Inflammatory macrophage treated with lipopolysaccharide for 1 hour (primary cell): ENCODE data around the gene CACNB4.
A peak's percentile ranks its signal among the peaks of the same experiment; 100 is the strongest.

ENCODE experiments used
- DNase-seq, 2 donors: peaks; one replicate each; pipeline ENCODE4 v3.0.0-alpha.2; 2020 to 2022

The CACNB4 gene

DNA sequence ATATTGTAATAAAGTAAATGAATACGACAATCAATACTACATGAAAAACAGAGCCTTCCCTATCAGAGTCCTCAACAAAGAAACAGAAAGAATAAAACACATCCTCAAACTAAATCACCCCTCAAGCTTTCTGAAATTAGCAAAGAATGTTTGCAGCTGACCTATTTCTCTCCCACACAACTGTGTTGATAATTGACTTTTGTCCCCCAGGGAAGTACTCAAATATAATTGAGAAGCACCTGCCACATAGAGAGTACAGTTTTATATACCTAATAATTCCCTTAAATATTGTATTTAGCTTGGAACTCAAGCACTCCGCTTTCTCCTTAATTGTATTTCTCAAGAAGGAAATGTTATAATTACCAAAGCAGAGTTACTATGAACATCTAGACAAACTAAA lies 12.6 kb downstream of the CACNB4 start:
- no peak for DNase-seq

DNA sequence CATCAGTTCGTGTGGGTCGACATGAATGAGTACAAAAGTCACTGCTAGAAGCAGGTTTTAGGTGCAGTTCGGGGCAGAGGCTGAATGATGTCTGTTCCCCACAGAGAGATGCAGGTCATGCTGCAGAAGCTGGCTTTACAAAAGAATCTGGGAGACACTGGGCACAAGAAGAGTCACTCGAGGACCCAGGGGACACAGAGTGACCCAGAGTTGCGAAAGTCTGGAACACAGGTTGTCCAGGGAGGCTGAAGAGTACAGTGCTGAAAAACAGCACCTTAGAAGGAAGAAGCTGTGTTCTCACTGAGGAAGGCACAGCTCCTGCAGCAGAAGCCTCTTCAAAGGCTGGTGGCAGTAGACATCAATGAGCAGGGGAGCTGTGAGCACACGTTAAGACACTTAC lies 14.8 kb downstream of the CACNB4 start:
- no peak for DNase-seq

DNA sequence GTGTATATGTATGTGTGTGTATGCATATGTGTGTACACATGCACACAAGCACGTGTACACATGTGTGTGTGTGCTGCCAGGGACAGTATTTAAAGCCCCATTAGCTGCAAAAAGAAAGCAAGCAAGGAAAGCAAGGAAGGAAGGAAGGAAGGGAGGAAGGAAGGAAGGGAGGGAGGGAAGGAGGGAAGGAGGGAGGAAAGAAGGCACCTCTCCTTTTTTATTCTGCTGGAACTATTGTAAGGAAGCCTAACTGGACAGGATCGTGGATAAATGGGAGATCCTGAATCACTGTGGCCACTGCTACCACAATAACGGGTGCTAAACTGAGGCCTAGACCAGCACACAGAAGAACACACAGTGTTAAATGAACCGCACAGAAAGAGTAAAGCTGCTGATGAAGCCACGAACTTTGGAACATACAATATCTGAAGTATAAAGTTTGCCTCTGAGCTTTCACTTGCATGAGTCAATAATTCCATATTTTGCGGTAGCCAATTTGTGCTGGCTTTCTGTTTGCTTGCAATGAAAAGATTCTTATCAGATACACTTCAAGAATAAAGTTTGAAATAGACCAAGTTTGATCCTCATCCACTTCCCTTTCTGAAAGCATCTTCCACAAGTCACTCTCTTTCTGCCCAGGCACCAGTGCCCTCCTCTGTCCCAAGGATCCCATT lies 15.5 kb downstream of the CACNB4 start:
- no peak for DNase-seq

DNA sequence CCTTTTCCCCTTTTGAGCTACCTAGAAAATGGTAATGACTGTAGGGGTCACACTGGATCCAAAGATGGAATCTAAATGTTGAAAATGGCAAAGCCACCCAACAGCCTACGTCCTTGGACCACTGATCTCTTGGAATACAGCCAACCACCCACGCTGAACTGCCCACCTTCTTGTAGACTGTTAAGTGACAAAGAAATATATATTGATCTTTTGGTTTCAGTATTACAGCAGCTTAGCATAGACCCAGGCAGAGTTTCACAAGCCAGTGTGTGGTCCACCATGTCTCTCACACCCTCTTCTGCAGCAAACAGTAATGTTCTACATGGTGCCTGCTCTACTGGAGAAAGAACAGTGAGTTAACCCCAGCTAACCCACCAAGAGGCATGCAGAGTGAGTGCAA lies 20.2 kb downstream of the CACNB4 start:
- DNase-seq: no peak

DNA sequence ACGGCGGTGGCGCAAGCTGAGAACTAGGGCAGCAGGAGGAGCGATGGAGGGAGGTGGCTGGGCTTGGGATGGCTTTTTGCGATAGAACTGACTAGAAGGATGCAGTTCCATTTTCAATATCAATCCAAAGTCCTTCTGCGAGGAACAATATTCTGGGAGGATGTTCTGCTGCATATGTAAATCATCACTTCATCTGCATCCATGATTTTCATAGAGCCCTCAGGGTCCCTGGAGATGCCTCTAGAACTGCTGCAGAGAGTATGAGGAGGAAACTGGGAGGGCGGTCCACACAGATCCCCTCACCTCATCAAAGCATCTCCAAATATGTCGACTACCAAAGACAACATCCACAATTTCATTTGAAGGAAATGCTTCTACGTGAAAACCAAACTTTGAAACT lies 20.8 kb downstream of the CACNB4 start:
- no peak for DNase-seq

DNA sequence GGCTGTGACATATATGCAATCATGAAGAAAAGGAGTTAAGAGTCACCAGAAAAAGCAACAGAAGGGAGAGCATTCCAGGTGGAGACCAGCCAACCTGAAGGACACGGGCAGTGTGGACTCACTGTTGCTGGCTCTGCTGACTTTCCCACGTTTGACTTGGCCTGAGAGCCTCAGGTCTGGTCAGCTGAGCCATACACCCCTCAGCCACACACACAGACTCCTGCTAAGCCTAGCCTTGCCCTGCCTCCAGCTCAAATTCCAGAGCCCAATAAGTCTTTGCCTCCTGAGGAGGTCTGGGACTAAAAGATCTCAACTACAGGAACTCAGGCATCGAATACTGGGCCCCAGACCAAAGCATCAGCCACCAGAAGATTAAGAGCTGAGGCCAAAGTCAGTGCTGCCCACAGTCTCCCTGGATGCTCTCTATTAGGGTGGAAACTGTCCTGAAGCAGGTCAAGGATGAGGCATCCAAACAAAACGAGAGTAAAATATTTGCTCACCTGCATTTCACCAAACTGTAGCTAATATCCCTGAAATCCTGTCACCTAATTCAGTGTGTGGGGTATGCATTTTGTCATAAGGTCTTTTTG lies 23.3 kb downstream of the CACNB4 start:
- no peak for DNase-seq

DNA sequence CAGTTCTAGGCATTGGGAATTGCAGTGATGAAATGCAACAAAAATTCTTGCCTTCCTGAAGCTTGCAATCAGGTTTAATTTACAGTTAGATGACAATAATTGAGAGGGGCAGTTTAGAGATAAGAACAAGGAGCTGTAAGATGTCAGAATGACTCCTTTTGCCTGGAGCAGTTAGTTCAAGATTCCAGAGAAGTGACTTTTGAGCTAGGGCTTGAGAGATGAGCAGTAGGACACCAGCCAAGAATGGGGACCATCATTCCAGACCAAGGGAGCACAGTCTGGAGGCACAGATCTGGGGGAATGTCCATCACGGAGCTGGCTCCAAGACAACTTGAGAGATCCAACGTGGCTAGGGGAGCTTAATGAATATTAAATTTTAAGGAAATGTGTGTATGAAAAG lies 26.8 kb downstream of the CACNB4 start:
- no peak for DNase-seq

DNA sequence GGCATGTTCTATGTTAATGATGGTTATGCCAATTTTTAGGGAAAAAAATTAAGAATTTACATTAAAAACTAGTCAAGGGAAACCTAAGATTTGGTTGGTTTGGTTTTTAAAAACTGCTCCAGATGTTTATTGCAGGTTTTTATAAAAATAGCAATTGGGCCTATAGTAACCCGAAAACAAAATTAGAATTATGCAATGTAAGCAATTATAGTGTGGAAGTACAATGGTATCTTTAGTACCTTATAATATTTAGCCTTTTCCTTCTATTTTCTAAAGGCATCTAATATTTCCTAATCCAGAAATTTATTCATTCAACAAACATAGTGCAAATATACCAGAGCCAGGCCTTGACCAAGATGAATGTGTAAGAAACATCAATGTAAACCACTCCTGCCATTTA lies 27.3 kb downstream of the CACNB4 start:
- DNase-seq: no peak

DNA sequence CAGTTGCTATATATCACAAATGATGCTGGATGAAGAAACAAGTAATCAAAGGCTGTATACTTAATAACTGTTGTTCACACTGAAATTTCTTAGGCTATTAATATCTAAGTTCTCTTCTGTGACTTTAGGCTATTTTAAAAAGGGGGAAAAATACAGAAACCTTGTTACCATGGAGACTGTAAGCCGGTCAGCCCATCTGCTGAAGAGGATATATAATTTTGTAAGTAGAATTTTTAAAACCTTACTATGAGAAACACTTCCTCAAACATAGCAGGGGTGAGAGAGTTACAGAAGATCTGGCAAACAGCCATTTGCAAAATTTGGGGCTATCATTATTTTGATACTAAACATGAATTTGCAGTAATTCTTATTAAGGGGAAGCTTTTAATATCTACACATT lies 27.8 kb downstream of the CACNB4 start:
- DNase-seq: no peak

DNA sequence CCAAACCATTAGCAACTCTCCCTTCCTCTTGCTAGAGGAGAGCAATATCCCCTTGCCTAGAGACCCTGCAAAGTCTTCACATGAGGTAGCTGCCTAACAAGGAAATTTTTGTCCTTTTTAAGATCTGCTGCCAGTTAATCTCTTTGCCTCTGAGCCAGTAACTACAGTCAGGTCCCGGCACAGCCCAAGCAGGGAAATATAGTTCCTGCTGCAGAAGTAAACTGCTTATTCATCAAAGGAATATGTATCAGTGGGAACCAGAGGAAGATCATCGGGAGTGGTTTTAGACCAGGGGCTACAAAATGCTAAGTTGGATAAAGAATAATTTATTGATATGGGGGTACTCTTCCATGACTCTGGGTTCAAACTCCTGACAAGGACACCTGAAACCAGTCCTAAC lies 30.6 kb downstream of the CACNB4 start:
- no peak for DNase-seq

DNA sequence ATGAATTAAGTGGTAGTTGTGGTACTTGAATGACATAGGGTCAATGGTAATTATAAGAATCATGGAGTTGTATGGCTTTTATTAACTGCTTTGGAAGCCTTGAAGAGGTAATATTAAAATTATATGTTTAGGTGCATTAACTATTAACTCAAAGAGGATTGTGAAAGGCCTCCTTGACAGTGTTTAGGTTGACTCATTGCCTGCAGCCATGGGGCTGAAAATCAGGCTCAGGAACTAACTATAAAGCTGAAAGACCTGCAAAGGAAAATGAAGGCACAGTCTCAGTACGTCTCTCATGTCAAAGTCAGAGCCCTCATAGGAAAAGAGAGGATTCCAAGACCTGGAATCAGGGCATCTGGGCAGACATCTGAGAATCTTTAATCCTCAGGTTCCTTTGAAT lies 31.0 kb downstream of the CACNB4 start:
- no peak for DNase-seq

DNA sequence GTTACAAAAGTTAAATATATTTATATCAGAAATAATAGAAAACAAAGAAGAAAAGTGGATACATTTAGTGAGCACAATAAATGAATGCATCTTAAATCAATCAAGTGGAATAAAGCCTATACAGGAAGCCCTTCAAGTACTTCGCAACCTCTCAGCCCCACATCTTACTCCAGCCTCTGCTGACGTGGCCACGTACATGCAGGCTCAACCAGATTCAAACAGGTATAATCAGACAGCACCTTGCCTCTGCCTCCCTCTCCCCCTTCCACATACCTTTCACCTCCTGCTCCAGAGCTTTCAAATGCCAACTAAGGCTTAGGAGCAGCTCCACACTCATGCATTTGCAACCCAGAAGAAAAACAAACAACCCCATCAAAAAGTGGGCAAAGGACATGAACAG lies 32.9 kb downstream of the CACNB4 start:
- DNase-seq: no peak

DNA sequence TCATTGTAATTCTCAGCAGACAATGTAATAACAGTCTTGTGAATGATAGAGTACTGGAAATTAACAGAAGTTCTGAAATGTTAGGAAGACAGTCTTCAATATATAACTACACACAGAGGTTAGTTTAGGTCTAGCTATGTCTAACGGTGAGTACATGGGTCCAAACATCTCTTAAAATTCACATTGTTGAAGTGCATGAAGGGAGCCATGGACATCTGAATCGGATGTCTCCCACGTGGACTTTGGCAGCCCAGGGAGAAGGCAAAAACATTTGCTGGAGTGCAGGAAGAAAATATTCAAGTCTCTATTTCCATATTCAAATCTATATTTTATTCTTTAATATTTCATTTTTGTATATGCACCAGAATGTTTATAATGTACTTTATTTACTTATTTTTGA lies 34.8 kb downstream of the CACNB4 start:
- DNase-seq: no peak

DNA sequence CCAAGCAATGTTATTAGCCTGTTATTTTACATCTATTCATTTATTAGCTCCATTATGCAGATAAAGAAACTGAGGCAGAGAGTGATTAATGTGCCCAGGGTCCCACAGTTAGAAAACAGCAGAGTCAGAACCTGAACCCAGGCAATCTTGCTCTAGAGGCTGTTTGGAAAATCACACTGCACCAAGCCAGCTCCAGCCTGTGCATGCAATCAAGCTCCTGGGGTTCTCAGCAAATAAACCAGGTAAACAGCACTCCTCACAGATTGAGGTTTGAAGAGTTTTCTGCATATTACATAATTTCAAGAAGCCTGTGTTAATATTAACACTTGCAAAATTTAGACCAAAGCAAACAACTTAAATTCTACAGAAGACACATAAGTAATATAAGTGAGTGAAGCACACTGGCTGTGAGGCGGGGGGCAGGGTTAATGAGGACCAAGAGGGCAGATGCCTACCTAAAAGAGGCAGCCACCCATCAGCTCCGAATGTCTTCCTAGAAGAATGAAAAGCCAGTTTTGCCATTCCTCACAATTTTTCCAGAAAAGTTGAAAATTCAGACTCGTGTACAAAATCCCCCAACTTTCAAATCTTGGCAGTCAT lies 35.4 kb downstream of the CACNB4 start:
- DNase-seq: no peak

DNA sequence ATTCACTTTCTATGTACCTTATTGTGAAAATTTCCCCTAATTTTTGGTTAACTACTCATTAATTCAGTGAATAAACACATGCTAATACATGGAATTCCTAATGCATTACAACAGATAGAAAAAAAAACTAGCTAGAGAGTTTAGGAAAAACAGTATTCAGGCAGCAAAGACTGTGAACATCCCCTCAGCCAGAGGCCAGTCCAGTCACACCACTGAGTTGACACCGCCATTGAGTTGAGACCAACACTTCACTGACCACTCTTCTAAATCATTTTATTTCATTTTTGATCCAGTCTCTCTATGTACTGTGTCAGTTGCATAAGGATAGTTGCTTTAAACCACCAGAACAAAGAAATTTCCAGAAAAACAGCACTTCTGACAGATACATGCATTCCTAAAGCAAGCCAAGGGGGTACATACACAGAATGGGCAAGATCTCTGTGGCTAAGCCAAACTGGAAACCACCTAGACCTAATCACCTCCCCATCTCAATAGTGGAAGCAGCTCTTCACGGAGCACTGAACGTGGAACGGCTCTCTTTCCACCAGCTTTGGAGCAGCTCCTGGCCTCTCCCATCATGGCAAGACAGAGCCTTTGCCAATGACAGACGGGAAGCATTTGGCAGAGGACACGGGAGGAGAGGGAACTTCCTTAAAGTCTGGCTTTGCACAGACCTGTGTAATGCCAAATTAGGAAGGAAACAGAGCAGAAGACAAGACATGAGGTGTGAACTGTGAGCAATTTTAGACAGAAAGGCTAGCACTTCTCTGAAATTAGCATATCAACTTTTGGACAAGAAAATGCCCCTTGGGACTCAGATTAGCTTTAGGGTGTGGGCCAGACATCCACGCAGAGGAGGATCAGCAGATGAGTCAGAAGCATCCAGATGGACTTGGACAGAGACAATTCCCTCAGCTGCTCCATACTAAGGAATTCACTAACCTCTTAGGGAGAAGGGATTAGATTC lies 36.4 kb downstream of the CACNB4 start:
- DNase-seq: no peak

DNA sequence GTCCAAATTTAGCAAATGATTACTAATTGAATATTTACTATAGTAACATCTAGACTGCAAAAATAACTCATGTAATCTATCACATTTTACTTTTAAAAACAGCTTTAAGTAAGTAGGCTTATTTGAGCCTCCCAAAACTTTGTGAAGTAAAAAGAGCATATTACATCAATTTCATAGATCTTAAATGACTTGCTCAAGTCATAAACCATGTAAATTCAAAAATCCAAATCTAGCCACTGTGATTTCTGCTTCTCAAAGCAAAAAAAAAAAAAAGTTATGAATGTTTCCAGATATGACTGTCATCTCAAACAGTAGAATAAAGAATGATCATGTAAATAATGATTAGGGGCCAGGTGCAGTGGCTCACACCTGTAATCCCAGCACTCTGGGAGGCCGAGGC lies 37.5 kb downstream of the CACNB4 start:
- DNase-seq: no peak

DNA sequence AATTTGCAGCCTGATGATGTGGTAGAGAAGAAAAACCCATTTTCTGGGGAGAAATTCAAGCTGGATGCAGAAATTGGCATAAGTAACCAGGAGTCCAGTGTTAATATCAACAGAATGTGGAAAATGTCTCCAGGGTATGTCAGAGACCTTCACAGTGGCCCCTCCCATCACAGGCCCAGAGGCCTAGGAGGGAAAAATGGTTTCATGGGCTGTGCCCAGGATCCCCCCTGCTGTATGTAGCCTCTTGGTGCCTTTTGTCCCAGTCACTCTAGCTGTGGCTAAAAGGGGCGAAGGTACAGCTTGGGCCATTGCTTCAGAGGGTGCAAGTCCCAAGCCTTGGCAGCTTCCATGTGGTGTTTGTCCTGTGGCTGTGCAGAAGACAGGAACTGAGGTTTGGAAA lies 40.2 kb downstream of the CACNB4 start:
- no peak for DNase-seq

DNA sequence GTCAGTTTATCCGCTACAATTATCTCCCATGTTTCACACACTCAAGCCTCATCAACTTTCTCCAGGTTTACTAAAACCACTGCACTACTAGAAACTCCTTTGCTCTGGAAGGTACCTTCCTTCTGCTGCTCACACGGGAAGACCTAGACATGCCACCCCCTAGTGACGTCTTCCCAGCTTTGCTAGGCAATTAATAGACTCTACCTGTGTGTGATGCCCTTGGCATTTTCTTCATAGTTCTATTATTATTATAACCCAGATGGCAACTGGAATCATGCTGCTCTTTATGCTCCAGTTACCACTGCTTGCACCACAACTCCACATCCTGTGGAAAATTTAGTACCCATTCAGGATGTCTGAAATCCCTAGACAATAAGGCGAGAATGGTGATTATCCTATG lies 42.4 kb downstream of the CACNB4 start:
- DNase-seq: no peak

DNA sequence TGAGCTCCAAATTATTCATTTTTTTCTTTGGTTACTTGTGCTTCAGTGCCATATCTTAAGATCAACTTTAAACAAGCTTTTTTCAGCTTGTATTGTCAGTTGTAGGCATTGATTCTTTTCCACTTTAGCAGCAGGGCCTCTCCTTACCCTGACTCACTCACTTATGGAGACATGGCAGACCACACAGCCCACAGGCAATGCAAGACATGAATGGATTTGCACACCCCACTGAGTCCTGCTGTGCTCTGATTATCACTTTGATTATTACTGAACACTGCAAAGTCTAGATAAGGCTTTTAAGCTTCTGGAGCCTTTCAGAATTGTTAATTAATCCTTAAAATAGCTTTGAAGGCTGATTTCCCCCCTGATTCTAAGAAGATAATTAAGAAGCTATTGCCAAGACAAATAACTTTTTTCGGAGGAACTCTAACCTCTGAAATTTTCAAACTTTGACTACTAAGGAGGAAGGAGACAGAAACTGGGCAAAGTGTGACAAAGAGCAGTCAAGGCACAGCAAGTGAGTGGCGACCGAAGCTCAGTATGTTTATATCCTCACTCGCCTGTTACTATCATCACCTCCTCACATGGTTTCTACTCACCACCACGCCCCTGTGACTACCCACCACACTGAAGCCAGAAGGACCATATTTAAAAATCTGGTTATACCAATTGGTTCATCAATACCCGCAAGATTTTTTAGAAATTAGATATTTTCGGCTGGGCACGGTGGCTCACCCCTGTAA lies 43.3 kb downstream of the CACNB4 start:
- no peak for DNase-seq

DNA sequence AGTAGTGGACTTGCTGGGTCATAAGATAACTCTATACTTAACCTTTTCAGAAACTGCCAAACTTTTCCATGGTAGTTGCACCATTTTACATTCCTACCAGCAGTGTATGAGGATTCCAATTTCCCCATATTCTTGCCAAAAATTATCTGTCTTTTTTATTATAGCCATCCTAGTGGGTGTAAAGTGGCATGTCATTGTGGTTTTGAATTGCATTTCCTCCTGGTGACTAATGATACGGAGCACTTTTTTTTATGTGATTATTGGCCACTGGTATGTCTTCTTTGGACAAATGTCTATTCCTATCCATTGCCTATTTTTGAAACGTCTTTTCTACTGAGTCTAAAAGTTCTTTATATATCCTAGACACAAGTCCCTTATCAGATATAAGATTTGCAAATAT lies 44.3 kb downstream of the CACNB4 start:
- peak; percentile 69 to 75 for DNase-seq

DNA sequence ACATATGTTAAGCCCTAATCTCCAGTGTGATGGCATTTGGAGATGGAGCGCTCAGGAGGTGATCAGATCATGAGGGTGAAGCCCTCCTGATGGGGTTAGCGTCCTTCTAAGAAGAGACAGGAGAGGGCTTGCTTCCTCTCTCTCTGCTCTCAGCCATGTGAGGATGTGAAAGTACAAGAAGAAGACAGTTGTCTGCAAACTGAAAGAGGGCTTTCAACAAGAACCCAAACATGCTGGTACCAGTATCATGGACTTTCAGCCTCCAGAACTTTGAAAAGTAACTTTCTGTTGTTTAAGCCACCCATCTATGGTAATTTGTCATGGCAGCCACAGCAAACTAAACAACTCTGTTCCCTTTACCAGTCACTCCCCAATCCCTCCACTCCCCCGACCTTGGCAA lies 47.4 kb downstream of the CACNB4 start:
- DNase-seq: no peak

DNA sequence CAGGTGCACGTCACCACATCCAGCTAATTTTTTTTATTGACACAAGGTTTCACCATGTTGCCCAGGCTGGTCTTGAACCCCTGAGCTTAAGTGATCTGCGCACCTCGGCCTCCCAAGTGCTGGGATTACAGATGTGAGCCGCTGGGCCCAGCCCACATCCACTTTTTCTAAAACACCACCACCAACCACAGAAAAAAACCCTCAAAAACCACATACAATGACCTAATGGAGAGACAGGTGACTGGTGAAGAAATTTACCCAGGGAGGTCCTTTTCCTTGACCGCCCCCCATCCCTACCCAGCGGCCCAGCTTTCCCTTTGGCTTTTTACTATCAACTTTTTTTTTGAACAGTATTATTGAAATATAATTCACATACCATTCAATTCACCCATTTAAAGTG lies 47.9 kb downstream of the CACNB4 start:
- no peak for DNase-seq

DNA sequence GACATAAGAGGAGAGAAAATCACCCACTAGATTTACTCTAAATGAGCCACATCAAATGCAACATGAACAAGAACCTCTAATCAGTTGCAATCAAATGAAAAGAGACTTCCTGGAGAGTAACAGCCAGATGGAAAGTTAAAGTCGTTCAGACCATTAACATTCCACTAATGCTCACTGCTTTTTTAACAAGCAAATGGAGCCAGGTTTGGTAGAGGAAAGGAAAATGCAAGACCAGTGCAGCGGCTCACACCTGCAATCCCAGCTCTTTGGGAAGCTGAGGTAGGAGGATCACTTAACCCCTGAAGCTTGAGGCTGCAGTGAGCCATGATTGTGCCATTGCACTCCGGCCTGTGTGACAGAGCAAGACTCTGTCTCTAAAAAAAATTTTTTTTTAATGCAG lies 48.5 kb downstream of the CACNB4 start:
- DNase-seq: no peak
